ENCODE measurements around the gene DOLPP1. TPM values are rescaled to one million over a fixed set of nuclear protein-coding genes. Genes with fewer than 3 reads are reported as not detected.
A peak's percentile ranks its signal among the peaks of the same experiment; 100 is the strongest.

The DOLPP1 gene
- total RNA-seq, 2 donors from 2014 or later, result 2.9 to 7.9 TPM

GRCh38 chr9:129136446-129137035, 55.6 kb downstream of the DOLPP1 start:
- intact Hi-C loops (cut with DNase I), result loop anchor here (10.0 kb wide), 1 partner anchor 648 kb away; no protein-coding TSS in a partner anchor
- DNase-seq, result peak in 2 of 4 donors; percentile 49 to 52

GRCh38 chr9:129137292-129138143, 56.6 kb downstream of the DOLPP1 start:
- 86 to 91% methylated on average over 16 to 19 of the region's 19 CpGs for WGBS, 2 donors
- Histone ChIP-seq H3K27ac (peak overlapping the region; percentile 26 to 100 (median 98)), H3K36me3 (replicated peaks in 1 of 2; ENCODE audit: insufficient read depth in 1 of 2, low read depth in 2 of 2) (peaks cover 0 to 3% of the 10 kb centered on the region in 2 donors), H3K4me1 (peaks cover 44% of the 10 kb centered on the region), H3K9me3 (no peaks in the 10 kb centered on the region), H3K4me3 (no peak overlapping the region), H3K27me3 (no peaks in the 10 kb centered on the region)
- intact Hi-C loops (cut with DNase I), result loop anchor here (10.0 kb wide), 1 partner anchor 647 kb away; no protein-coding TSS in a partner anchor
- ATAC-seq, result no peak
- no peak for DNase-seq
- TF ChIP-seq CTCF (IDR thresholded peaks at IDR 0.05) (no peak), POLR2A (IDR thresholded peaks at IDR 0.05) (no peak)

More at GRCh38 chr9:129136446-129137035, 55.6 kb downstream of the DOLPP1 start:
- TF ChIP-seq POLR2A (IDR thresholded peaks at IDR 0.05) (no peak), CTCF (IDR thresholded peaks at IDR 0.05) (no peak)
- Histone ChIP-seq H3K4me3 (no peak overlapping the region), H3K27ac (no peak overlapping the region), H3K4me1 (peaks cover 39% of the 10 kb centered on the region), H3K27me3 (no peaks in the 10 kb centered on the region), H3K36me3 (replicated peaks in 1 of 2; ENCODE audit: insufficient read depth in 1 of 2, low read depth in 2 of 2) (peaks cover 0 to 3% of the 10 kb centered on the region in 2 donors), H3K9me3 (no peaks in the 10 kb centered on the region)
- ATAC-seq, result no peak
- WGBS, 2 donors, result 67 to 84% methylated on average over 13 to 16 of the region's 16 CpGs

GRCh38 chr9:129138144-129138462, 57.2 kb downstream of the DOLPP1 start:
- no peak for TF ChIP-seq CTCF (IDR thresholded peaks at IDR 0.05)
- TF ChIP-seq POLR2A (IDR thresholded peaks at IDR 0.05), result no peak
- WGBS, 2 donors, result 90 to 100% methylated on average over 5 to 8 of the region's 9 CpGs
- intact Hi-C loops (cut with DNase I), result loop anchor here (10.0 kb wide), 1 partner anchor 647 kb away; no protein-coding TSS in a partner anchor
- Histone ChIP-seq H3K27me3 (no peaks in the 10 kb centered on the region), H3K27ac (peak overlapping the region; percentile 75 to 100 (median 98)), H3K36me3 (replicated peaks in 1 of 2; ENCODE audit: insufficient read depth in 1 of 2, low read depth in 2 of 2) (peaks cover 0 to 3% of the 10 kb centered on the region in 2 donors), H3K4me3 (no peak overlapping the region), H3K4me1 (peaks cover 50% of the 10 kb centered on the region), H3K9me3 (no peaks in the 10 kb centered on the region)
- DNase-seq (no peak), ATAC-seq (no peak)

GRCh38 chr9:129138476-129139232, 57.7 kb downstream of the DOLPP1 start:
- DNase-seq (peak; percentile 44 to 76 (median 61)), ATAC-seq (peak; percentile 10)
- H3K36me3 ChIP-seq (replicated peaks in 1 of 2; ENCODE audit: insufficient read depth in 1 of 2, low read depth in 2 of 2), result peaks cover 0 to 3% of the 10 kb centered on the region in 2 donors
- no peaks in the 10 kb centered on the region for H3K27me3 ChIP-seq
- H3K4me1 ChIP-seq, result peaks cover 56% of the 10 kb centered on the region
- no peaks in the 10 kb centered on the region for H3K9me3 ChIP-seq
- TF ChIP-seq POLR2A (IDR thresholded peaks at IDR 0.05), result peak in 1 of 3 donors; percentile 30
- no peak for TF ChIP-seq CTCF (IDR thresholded peaks at IDR 0.05)
- WGBS, 2 donors, result 17 to 29% methylated on average over 8 to 21 of the region's 21 CpGs
- peak overlapping the region; percentile 75 to 100 (median 98) for H3K27ac ChIP-seq
- H3K4me3 ChIP-seq, result no peak overlapping the region
- intact Hi-C loops (cut with DNase I), result loop anchor here (10.0 kb wide), 1 partner anchor 646 kb away; no protein-coding TSS in a partner anchor
